ENCODE results near the gene TAAR5.

The TAAR5 gene

GRCh38 chr6:132544826-132545225 lies 44.7 kb downstream of the TAAR5 start:
- ATAC-seq = no peak
- Mint-ChIP-seq H3K36me3 (no peaks in the 10 kb centered on the region), H3K4me1 (no peaks in the 10 kb centered on the region), H3K27ac (no peak overlapping the region), H3K4me3 (no peak overlapping the region), H3K9me3 (no peaks in the 10 kb centered on the region)
- DNase-seq (ENCODE audit: low spot score in 2 of 2) = no peak
